Rectal smooth muscle tissue (tissue), 1 donor: ENCODE results near the gene TRIM9.
A peak's percentile ranks its signal among the peaks of the same experiment; 100 is the strongest.
"Not testable (repeated sequence)": the region's sequence is repeated elsewhere in the genome, so short reads cannot be mapped to it uniquely, and the experiment has no call there.

ENCODE experiments used
- H3K27ac ChIP-seq: one replicate; pipeline ENCODE4 v1.7.0; 2013; ENCODE audit warnings: low read depth, low read length, inconsistent platforms
- H3K27me3 ChIP-seq: one replicate; pipeline ENCODE4 v1.7.0; 2013; ENCODE audit warnings: low read length; ENCODE audit not compliant: control insufficient read depth, insufficient read depth
- H3K36me3 ChIP-seq: one replicate; pipeline ENCODE4 v1.7.0; 2013; ENCODE audit warnings: low read length; ENCODE audit not compliant: control insufficient read depth, insufficient read depth
- H3K4me1 ChIP-seq: one replicate; pipeline ENCODE4 v1.7.0; 2013; ENCODE audit warnings: low read length; ENCODE audit not compliant: control insufficient read depth, insufficient read depth
- H3K4me3 ChIP-seq: one replicate; pipeline ENCODE4 v1.7.0; 2013; ENCODE audit warnings: low read length
- H3K9ac ChIP-seq: one replicate; pipeline ENCODE4 v1.7.0; 2013; ENCODE audit warnings: low read length

Gene TRIM9

DNA sequence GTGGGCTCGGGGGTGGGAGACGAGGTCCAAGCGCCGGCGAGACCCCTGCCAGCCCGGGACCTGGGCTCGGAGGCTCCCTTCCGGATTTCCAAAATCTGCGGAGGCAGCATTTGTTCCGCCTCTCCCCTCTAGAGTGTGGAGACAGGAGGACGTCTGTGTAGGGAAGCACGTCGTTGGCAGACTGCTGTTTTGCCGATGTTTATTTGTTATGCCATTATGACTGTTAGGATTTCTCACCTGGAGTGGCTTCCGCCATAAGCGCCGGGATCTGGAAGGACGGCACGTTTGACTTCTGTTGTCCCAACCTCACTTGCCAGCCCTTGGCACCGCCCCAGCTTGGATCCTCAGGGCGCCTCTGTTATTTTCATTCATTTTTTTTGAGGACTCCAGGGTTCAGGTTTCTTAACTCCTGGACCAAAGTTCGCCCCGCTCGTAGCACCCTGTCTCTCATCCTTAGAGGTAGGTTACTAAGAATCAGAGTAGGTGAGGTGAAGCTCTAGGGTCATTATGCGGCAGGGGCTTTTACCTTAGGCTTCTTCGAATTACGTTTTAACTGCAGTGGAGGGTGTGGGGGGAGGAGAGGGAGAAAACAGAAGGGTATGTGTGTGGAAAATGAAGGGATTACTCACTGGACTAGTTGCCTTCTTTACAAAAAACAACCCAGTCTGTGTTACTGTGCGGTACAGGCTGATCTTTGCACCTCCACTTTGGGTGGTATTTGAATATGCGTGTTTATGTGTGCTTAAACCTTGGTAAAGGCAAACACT, 150.1 kb downstream of the TRIM9 start:
- Histone ChIP-seq H3K36me3 (no peaks in the 10 kb centered on the region), H3K4me1 (no peaks in the 10 kb centered on the region), H3K27me3 (no peaks in the 10 kb centered on the region), H3K9ac (peak overlapping the region; percentile 45), H3K4me3 (peak overlapping the region; percentile 95), H3K27ac (peak overlapping the region; percentile 57)

DNA sequence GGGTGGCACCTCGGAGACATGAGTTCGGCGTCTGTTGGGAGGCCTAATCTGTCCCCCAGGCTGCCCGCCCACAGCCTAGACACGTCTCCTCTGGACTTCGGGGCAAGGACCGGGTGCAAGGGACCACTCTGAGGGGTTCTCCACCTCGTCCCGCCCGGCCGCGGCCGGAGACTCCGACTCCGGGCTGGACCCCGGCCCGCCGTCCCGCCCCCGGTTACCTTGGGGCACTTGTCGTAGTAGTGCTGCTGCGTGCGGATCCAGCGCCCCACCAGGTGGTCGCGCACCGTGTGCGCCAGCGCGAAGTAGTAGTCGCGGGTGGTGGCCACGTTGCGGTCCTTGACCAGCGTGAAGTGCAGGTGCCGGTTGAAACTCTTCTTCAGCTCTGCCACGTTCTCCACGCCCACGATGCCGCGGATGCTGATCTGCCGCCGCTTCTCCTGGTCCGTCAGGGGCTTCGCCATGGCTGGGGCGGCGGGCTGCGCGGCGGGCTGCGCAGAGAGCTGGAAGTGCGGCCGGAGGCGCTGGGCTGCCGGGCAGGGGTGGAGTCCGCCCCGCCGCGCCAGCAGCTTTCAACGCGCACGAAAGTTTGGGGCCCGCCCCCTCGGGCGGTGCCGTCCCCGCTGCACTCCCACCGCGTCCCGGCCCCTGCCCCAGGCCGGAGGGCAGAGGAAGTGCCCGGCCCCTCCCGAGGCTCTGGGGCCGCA, 150.8 kb downstream of the TRIM9 start, which contains the start of gene PYGL:
Gene PYGL (minus strand): TSS at position 541 of the 704 bp plus-strand sequence. CDS start 80 bp downstream, at position 461.
- Histone ChIP-seq H3K4me1 (no peaks in the 10 kb centered on the region), H3K9ac (peak within 1 kb of the TSS; percentile 69), H3K27ac (peak within 1 kb of the TSS; percentile 69)

DNA sequence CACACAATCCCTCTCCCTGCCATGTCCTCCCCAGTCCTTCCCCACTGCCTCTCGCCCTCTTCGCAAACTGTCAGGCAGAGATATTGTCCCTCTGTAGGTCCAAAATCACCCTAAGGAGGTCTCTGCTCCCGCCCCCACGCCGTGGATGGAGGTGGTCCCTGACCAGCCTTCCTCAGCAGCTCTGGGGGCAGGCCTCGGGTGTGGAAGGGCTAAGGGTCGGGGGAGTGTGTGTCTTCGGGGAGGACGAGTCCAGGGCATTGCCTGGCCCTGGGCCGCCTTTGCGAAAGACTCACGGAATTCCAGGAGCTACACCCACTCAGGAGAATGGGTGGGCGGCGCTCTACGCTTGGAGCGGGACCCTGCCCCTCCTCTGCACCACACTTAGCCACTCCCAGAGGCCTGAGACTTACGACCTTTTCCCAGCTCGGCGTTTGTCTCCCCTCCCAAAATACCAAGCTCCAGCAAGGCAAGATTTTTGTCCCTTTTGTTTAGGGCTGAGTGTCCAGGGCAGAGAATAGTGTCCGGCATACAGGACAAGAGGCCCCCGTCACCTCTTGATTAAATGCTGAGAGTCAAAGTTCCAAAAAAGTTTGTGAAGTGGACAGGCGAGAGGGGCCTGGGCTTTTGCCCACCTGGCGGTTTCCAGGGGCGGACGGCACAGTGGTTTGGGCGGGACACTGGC, 151.5 kb downstream of the TRIM9 start:
- peak overlapping the region; percentile 69 for H3K27ac ChIP-seq
- H3K9ac ChIP-seq: peak overlapping the region; percentile 43
- H3K27me3 ChIP-seq: no peaks in the 10 kb centered on the region

More for the DNA sequence above, 150.8 kb downstream of the TRIM9 start, which contains the start of gene PYGL:
- Histone ChIP-seq H3K27me3 (no peaks in the 10 kb centered on the region), H3K36me3 (no peaks in the 10 kb centered on the region), H3K4me3 (peak within 1 kb of the TSS; percentile 95)

DNA sequence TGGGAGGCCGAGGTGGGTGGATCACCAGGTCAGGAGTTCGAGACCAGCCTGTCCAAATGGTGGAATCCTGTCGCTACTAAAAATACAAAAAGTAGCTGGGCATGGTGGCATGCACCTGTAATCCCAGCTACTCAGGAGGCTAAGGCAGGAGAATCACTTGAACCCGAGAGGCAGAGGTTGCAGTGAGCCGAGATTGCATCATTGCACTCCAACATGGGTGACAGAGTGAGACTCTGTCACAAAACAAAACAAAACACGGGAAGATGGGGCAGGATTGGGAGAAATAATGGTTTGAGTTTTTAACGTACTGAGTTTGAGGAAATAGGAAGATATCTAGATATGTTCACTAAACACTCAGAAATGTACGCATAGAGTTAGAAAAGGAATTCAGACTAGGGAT, 153.3 kb downstream of the TRIM9 start:
- H3K9ac ChIP-seq, H3K4me1 ChIP-seq, H3K4me3 ChIP-seq, H3K27ac ChIP-seq, H3K36me3 ChIP-seq, H3K27me3 ChIP-seq: not testable (repeated sequence)

More for the DNA sequence above, 151.5 kb downstream of the TRIM9 start:
- no peaks in the 10 kb centered on the region for H3K4me1 ChIP-seq
- no peaks in the 10 kb centered on the region for H3K36me3 ChIP-seq
- H3K4me3 ChIP-seq: peak overlapping the region; percentile 95

DNA sequence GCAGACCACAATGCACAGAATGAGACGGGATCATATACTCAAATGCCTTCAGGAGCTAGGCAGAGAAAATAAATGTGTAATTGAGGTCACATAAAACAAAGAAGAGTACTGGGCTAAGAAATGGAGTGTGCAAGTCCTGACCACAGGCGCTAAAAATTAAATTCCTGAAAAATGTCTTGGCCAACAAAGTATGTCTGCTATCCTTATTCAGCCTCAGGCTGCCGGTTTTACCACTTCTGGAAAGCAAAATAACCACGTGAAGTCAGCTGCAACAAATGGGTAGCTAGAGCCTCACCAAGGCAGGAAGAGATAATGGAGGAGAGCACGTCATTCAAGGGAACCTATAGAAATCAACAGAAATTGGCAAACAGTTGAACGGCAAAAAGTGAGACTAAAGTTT, 153.8 kb downstream of the TRIM9 start:
- H3K4me3 ChIP-seq: no peak overlapping the region

DNA sequence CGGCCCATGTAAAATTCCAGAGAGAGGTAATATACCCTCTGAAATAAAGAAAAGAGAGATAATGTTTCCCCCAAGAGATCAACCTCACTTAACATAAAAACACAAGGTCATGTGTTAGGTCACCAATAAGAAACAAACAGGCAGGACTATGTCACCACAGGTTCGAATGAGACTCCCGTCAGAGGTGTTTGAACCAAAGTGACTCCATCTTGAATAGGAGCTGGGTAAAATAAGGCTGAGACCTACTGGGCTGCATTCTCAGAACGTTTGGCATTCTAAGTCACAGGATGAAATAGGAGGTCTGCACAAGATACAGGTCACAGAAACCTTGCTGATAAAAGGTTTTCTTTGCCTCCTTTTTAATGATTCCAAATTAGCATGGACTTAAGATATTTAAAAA, 157.1 kb downstream of the TRIM9 start:
- Histone ChIP-seq H3K9ac (no peak overlapping the region), H3K27ac (no peak overlapping the region), H3K4me3 (no peak overlapping the region), H3K4me1 (no peaks in the 10 kb centered on the region), H3K27me3 (no peaks in the 10 kb centered on the region), H3K36me3 (no peaks in the 10 kb centered on the region)

More for the DNA sequence above, 153.8 kb downstream of the TRIM9 start:
- no peaks in the 10 kb centered on the region for H3K27me3 ChIP-seq
- H3K4me1 ChIP-seq: no peaks in the 10 kb centered on the region
- no peaks in the 10 kb centered on the region for H3K36me3 ChIP-seq
- no peak overlapping the region for H3K9ac ChIP-seq
- no peak overlapping the region for H3K27ac ChIP-seq

DNA sequence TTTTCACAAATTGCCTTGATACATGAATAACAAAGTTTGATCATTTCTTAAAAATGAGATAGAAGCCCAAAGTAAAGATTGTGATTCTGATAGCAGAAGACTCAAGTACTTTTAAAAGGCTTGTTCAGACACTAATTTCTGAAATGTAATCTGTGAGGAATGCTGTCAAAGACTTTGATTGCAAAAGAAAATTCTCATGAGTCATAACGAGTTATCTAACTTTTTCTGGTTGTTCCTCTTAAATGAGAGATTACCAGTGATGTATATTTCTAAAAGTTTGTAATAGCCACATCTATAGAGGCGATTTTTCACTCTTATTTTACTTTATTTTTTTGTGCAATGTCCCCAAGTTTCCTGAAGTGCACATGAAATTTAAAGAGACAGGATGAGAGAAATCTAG, 157.6 kb downstream of the TRIM9 start:
- no peaks in the 10 kb centered on the region for H3K4me1 ChIP-seq
- no peak overlapping the region for H3K27ac ChIP-seq
- H3K27me3 ChIP-seq: no peaks in the 10 kb centered on the region
- H3K4me3 ChIP-seq: no peak overlapping the region
- H3K36me3 ChIP-seq: no peaks in the 10 kb centered on the region
- no peak overlapping the region for H3K9ac ChIP-seq

DNA sequence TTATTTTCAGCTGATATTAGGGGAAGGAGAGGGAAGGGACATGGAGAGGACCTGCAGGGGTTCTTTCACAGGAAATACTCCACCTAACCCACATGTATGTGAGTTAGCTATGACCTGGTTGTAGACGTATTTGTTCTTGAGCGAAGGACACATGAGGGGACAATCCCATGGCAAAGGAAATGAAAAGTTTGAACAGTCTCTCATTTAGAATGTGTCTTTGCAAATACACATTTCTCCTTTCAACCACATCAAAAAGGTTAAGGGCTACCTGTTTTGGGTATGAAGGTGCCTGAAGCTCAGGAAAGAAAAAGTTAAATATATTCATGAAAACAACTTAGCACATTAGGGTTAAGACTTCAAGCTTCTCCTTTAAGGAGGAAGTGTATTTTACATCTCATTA, 158.0 kb downstream of the TRIM9 start:
- H3K9ac ChIP-seq: no peak overlapping the region
- H3K27ac ChIP-seq: no peak overlapping the region
- H3K27me3 ChIP-seq: no peaks in the 10 kb centered on the region
- no peak overlapping the region for H3K4me3 ChIP-seq
- no peaks in the 10 kb centered on the region for H3K4me1 ChIP-seq
- no peaks in the 10 kb centered on the region for H3K36me3 ChIP-seq

DNA sequence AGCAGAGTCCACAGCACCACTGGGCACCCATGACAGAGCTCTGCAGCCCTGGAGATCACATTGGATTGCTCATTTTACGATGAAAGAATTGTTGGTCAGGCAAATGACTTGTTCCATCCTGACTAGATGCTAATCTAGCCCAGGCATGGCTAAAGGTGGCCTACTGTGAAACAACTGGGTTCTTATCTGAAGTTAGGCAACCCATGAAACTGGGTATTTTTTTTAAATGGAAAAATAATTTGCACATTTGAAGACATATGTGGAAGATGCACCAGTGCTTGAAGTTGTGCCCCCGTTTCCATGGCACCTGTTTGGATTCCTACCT, 158.9 kb downstream of the TRIM9 start:
- Histone ChIP-seq H3K27ac (no peak overlapping the region), H3K4me3 (no peak overlapping the region), H3K36me3 (no peaks in the 10 kb centered on the region)

DNA sequence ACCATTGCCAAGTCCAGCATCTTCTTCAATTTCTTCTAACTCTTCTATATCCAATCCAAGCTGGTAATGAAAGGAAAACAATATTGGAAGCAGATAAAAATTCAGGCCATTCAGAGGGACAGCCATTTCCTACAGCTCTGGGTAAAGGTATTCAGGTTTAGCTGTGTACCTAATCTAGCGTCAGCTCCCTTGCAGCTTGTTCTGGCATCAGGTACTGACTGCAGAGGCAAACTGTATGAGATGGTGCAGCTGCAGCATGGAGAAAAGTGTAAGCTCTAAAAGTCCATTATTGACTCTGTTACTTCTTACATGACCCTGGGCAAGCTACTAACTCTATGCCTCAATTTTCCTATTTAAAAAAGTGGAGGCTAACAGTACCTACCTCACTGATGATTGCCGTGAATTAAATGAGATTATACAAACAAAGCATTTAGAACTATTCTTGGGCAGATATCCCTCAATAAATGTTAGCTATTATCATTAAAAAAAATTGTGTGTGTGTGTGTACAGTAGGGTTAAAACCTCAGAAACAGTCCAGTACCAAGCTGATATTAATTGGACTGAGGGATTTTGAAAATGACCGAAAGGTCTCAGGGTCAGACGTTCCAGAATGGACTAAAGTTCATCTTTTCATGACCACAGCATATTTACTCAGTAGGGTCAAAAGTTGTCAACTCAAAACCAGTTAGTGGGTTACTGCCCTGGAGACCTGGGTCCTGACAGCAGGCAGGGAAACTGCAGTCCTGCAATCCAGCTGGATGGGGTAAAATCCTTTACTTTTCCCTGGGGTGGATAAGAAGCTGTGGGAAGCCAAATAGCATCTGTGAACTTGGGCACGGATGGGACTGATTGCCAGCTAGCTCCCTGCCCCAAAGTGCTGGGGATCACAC, 159.5 kb downstream of the TRIM9 start:
- Histone ChIP-seq H3K9ac (no peak overlapping the region), H3K36me3 (no peaks in the 10 kb centered on the region), H3K27me3 (no peaks in the 10 kb centered on the region), H3K4me3 (no peak overlapping the region), H3K4me1 (no peaks in the 10 kb centered on the region), H3K27ac (no peak overlapping the region)

More for the DNA sequence above, 158.9 kb downstream of the TRIM9 start:
- Histone ChIP-seq H3K4me1 (no peaks in the 10 kb centered on the region), H3K27me3 (no peaks in the 10 kb centered on the region), H3K9ac (no peak overlapping the region)

DNA sequence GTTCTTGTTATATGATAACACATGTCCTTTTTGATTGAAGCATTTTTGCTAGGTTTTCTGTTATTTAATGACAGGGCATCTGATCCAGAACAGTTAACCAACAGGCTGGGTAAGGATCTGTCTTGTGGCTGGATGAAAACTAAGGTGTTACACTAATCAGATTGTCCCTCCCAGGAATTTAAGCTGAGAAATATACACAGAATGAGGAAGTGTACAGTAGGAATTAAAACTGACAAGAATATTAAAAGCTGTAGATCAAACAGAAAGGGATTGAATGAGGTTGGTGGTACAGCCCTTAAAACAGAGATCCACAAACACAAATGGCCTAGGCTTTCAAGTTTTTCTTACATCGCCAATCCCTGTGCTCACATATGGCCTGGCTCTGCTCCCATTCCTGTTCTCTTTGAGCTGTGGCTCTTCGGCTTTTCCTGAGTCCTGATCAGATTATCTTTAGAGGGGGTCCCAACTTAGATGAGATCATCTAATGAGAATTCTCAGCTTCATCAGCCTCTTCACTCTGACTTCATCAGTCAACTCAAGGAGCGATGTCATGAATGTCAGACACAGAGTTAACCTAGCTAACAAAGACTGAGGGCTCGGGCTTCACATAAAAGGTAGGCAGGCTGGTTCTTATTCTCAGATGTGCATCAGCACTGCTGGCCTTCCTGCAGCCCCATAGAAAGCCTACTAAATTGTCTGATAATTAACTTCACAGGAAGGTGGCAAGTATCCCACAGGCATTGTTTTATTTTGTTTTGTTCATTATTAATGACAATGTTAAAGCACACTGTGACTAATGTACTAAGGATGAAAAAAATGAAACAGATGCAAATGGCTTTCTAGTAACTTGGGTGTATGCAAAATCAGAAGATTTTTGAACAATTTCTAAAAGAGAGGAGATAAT, 162.1 kb downstream of the TRIM9 start:
- no peak overlapping the region for H3K4me3 ChIP-seq
- H3K27me3 ChIP-seq: no peaks in the 10 kb centered on the region
- H3K36me3 ChIP-seq: no peaks in the 10 kb centered on the region
- H3K9ac ChIP-seq: no peak overlapping the region
- no peaks in the 10 kb centered on the region for H3K4me1 ChIP-seq
- H3K27ac ChIP-seq: no peak overlapping the region
